VCaP (cell line): ENCODE results near the gene HDAC4.

Experiments used
- H3K27ac ChIP-seq: fragments of 450-650 bp; 2 replicates; pipeline ENCODE4 v1.5.1; 2017
- TF ChIP-seq, protein P1 (sequence below): fragments of 450-650 bp; conservative IDR thresholded peaks from 2 replicates; pipeline ENCODE4 v1.5.1; 2017; ENCODE audit warnings: mild to moderate bottlenecking, moderate library complexity

HDAC4 gene

DNA sequence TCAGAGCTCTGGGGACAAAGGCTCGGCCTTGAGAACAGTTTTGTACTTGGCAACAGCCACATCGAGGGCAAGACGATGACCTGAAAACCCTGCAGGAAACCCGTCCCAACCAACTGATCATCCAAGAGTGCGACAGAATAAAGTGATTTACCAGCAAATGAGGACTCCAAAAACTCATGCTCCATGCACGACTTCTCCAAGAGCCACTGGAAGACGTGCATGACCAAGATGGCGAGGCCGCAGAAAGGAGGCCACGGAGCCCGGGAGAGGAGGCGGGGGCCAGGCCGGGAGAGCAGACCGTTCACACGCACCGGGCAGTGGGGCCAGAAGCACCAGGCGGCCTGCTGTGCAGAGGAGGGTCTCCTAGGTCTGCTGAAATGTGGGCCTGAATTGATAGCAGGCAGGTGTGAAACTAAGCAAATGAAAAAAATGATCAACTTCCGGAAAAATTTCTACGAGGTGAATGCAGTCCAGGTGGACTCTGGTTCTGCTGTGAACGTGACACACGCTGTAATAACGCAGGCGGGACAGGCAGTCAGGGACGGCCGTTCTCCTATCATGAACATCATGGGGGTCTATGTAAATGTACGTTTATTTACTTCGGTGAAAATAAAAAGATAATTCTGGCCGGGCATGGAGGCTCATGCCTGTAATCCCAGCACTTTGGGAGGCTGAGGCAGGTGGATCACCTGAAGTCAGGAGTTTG lies 252.2 kb downstream of the HDAC4 start:
- H3K27ac ChIP-seq, result no peak overlapping the region
- TF ChIP-seq, protein P1, sequence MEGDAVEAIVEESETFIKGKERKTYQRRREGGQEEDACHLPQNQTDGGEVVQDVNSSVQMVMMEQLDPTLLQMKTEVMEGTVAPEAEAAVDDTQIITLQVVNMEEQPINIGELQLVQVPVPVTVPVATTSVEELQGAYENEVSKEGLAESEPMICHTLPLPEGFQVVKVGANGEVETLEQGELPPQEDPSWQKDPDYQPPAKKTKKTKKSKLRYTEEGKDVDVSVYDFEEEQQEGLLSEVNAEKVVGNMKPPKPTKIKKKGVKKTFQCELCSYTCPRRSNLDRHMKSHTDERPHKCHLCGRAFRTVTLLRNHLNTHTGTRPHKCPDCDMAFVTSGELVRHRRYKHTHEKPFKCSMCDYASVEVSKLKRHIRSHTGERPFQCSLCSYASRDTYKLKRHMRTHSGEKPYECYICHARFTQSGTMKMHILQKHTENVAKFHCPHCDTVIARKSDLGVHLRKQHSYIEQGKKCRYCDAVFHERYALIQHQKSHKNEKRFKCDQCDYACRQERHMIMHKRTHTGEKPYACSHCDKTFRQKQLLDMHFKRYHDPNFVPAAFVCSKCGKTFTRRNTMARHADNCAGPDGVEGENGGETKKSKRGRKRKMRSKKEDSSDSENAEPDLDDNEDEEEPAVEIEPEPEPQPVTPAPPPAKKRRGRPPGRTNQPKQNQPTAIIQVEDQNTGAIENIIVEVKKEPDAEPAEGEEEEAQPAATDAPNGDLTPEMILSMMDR, result no peak

DNA sequence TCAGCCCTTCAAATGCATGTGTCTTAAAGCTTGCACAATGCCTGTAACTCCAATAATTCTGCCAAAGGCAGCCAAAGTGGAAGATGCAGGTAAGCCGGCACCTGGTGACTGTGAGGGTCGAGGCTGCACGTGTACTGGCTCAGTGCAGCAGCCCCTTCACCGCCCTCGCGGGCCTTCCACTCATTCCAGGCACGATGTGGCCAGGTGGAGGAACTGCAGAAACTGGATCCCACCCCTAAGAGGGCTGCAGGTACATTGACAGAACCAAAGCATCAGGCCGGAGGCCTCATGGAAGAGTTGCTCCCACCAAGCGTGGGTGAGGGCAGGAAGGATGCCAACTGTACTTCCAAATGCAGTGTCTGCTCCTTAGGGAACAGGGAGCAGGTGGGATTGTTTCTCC lies 253.4 kb downstream of the HDAC4 start:
- TF ChIP-seq, protein P1, result no peak

DNA sequence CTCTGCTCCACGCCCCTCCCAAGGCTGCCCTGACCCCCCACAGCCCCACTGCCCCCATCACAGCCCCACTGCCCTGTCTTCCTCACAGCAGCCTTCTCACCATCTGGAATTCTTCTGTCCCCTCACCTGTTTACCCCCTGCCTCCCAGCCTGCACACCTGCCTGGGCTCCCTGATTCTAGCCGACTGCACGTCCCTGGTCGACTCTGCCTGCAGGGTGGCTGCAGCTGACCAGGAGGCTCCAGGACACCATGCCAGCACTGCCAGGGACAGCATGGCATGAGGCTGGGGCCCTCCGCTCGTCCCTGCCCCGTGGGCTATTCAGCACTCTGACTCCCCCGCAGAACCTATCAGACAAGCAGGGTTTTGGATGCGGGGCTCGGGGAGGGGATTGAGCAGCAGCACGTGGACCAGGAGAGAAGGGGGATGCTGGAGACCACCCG lies 254.1 kb downstream of the HDAC4 start:
- no peak overlapping the region for H3K27ac ChIP-seq

More for the DNA sequence above, 253.4 kb downstream of the HDAC4 start:
- H3K27ac ChIP-seq, result no peak overlapping the region

DNA sequence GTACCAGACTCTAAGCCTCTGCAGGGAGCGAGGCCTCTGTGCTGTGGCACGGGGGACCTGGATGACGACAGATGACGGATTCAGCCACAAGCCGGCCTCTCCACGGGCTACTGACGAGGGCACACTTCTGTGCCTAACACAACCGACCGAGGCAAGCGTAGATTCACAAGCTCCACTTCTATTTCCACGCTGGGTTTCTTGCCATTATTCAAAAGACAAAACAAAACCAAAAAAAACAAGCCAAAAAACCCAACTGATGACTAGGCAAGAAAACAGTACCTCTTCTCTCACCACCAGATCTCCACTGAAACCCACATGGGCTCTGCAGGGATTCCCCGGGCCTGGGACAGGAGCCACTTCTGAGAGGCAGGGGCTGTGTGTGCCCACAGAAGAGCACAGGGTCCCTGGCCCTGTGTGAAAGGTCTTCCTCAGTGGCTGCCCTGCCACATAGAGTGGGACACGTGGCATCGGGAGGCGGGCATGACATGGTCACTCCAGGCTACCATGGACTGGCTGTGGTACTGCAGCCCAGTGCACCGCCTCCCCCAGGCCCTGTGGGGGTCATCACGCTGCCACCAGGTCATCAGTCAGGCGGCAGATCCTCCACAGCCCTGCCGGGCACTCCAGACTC lies 254.7 kb downstream of the HDAC4 start:
- TF ChIP-seq, protein P1, result no peak
- H3K27ac ChIP-seq, result no peak overlapping the region

More for the DNA sequence above, 254.1 kb downstream of the HDAC4 start:
- TF ChIP-seq, protein P1, result no peak

DNA sequence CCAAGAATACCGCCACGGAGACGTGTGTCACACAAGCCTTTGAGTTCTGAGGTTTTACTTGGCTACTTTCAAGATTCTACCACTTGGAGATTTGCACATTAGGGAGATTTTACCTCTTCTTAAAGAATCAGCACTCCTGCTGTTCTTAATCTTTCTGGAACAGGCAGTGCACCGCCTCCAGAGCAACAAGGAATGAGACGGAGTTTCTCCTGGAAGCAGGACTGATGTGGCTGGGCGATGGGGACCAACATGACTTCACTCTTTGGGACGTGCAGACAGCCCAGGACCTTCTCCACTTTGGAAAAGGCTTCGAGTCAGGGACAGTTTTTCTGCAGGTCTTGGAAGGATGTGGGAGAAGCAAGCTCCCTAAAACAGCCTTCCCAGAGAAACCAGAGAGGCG lies 255.2 kb downstream of the HDAC4 start:
- no peak overlapping the region for H3K27ac ChIP-seq
- TF ChIP-seq, protein P1, result no peak

DNA sequence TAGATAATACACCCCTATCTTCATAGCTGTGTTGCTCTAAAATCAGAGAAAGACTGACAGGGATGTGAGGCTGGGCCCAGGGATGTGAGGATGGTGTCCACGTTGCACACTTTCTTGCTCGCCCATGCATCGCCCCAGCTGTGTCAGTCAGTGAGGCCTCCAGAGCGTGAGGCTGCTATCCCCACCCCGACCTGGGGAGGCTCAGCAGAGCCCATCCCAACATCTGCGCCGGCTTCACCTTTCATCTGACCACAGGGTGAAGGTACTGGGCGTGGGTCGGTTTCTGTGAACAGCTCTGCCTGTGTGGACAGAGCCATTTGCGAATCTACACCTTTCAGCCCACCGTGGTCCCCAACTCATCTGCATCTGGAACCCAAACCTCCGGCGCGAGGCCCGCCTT lies 255.7 kb downstream of the HDAC4 start:
- TF ChIP-seq, protein P1, result no peak

DNA sequence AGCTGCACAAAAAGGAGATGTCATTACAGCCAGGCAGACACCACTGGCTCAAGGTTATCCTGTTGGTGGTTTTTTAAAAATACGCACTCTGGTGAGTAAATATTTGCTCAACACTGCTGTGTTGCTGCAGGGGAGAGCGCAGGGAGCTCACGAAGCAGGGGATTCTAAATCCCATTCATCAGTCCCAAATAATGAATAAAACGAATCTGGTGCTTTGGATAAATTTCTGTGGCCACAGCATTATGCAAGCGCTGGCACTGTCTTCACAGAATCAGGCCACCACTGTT lies 256.2 kb downstream of the HDAC4 start:
- TF ChIP-seq, protein P1, result no peak
- H3K27ac ChIP-seq, result peak overlapping the region; percentile 32; the same call in 1 of the 2 replicates

More for the DNA sequence above, 255.7 kb downstream of the HDAC4 start:
- no peak overlapping the region for H3K27ac ChIP-seq
